Measurements from ENCODE around the gene STX17.

GRCh38 chr9:99971410-99971809 is 65.0 kb downstream of the STX17 start:
- TF ChIP-seq POLR2A (IDR thresholded peaks at IDR 0.05) (no peak), CTCF (IDR thresholded peaks at IDR 0.05) (no peak), POLR2AphosphoS5 (IDR thresholded peaks at IDR 0.05) (no peak), EP300 (IDR thresholded peaks at IDR 0.05) (no peak)
